GM10266 (cell line): ENCODE data around the gene FAT1.
"Not testable (repeated sequence)": the region's sequence is repeated elsewhere in the genome, so short reads cannot be mapped to it uniquely, and the experiment has no call there.

Source experiments
- DNase-seq: peaks from one replicate; pipeline ENCODE4 v3.0.0; 2012; ENCODE audit errors: extremely low spot score
- CTCF ChIP-seq: IDR thresholded peaks from 2 replicates; pipeline ENCODE4 v1.5.1; 2012; ENCODE audit warnings: mild to moderate bottlenecking, low read depth; ENCODE audit not compliant: control insufficient read depth, insufficient read depth; ENCODE audit errors: missing control alignments

The FAT1 gene

GRCh38 chr4:186764457-186764856, 40.8 kb upstream of the FAT1 start:
- no peak for DNase-seq
- TF ChIP-seq CTCF = no peak

GRCh38 chr4:186762865-186763264, 39.2 kb upstream of the FAT1 start:
- DNase-seq = no peak
- no peak for TF ChIP-seq CTCF

GRCh38 chr4:186762361-186762760, 38.7 kb upstream of the FAT1 start:
- no peak for TF ChIP-seq CTCF
- no peak for DNase-seq

- not testable (repeated sequence) for DNase-seq
Observed at GRCh38 chr4:186761956-186762355, 38.3 kb upstream of the FAT1 start.

GRCh38 chr4:186761393-186761792, 37.7 kb upstream of the FAT1 start:
- DNase-seq = no peak
- TF ChIP-seq CTCF = no peak

- DNase-seq = no peak
- TF ChIP-seq CTCF = no peak
Observed at GRCh38 chr4:186760576-186760975, 36.9 kb upstream of the FAT1 start.

- no peak for DNase-seq
- TF ChIP-seq CTCF = no peak
Observed at GRCh38 chr4:186759990-186760389, 36.3 kb upstream of the FAT1 start.

GRCh38 chr4:186758929-186759682, 35.5 kb upstream of the FAT1 start:
- TF ChIP-seq CTCF = no peak
- no peak for DNase-seq
